BLaER1 treated with 17β-estradiol and CSF1 and Interleukin-3, amounts not matched to agents 10 nM and 100 nM (cell line): ENCODE measurements around the gene TBC1D8.

Experiments
- H3K27ac ChIP-seq, 11 experiments: shearing (Covaris generic); formaldehyde crosslinking; 2 replicates each; pipeline ENCODE4 v1.8.1; 2022
- H3K27me3 ChIP-seq, 11 experiments: shearing (Covaris generic); formaldehyde crosslinking; 2 replicates each; pipeline ENCODE4 v1.8.1; 2022
- H3K36me3 ChIP-seq, 11 experiments: shearing (Covaris generic); formaldehyde crosslinking; 2 replicates each; pipeline ENCODE4 v1.8.1; 2022
- H3K4me1 ChIP-seq, 10 experiments: shearing (Covaris generic); formaldehyde crosslinking; 2 replicates each; pipeline ENCODE4 v1.8.1; 2022
- H3K4me2 ChIP-seq, 11 experiments: shearing (Covaris generic); formaldehyde crosslinking; 2 replicates each; pipeline ENCODE4 v1.8.1; 2022
- H3K4me3 ChIP-seq, 10 experiments: shearing (Covaris generic); formaldehyde crosslinking; 2 replicates each; pipeline ENCODE4 v1.8.1; 2022
- H3K9ac ChIP-seq, 11 experiments: shearing (Covaris generic); formaldehyde crosslinking; 2 replicates each; pipeline ENCODE4 v1.8.1; 2022
- H3K9me3 ChIP-seq, 11 experiments: shearing (Covaris generic); formaldehyde crosslinking; replicated peaks in 1 of 11; 2 replicates each; pipeline ENCODE4 v1.8.1; 2022
- H4K20me1 ChIP-seq, 11 experiments: shearing (Covaris generic); formaldehyde crosslinking; 2 replicates each; pipeline ENCODE4 v1.8.1; 2022
- Cebpa-rat ChIP-seq, 11 experiments: shearing (Covaris generic); IDR thresholded peaks; 2 replicates each; pipeline ENCODE4 v1.8.1; 2022

The TBC1D8 gene

DNA sequence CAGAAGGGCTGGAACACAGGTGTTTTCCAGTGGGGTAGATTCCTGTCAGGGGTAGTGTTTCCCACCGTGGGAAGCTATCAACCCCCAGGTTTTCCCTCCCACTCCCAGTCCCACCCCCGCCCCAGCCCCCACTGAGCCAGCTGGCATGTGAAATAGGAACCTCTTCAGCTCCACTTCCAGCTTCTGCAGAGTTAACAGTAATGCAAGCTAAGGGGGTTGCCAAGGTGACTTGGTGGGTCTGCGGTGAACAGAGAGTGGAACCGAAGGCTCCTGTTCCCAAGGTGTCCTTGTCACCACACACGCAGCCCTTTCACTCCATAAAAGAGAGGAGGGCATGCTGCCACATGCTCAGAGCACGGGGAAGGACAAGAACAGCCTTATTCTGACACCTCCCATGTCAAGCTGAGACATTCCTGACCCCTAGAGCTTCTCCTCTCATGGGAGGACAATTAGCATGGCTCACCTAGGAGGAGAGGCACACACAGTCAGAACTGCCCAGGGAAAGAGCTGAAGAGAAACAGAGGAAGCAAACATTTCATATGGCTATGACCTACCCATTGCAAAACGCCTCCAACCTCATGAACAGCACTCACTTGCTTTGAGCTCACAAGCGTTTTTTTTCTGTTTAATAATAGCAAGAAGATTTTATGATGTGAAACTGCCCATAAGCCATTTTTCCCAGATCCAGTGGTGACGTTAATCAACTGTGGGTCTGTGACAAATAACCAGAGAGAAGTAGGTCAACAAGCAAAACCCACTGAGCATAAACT lies 39.8 kb upstream of the TBC1D8 start:
- Histone ChIP-seq H3K9me3 (peaks cover 22 to 33% (median 25%) of the 10 kb centered on the region in 11 experiments), H3K9ac (peak overlapping the region in 5 of 11 experiments; percentile 23 to 82 (median 63); a peak in 8 of 22 replicates), H3K36me3 (peaks cover 0 to 10% (median 0%) of the 10 kb centered on the region in 11 experiments; a peak in 2 of 22 replicates), H3K27me3 (no peaks in the 10 kb centered on the region), H3K27ac (peak overlapping the region in 5 of 11 experiments; percentile 36 to 89 (median 76); a peak in 9 of 22 replicates), H3K4me3 (peak overlapping the region in 2 of 10 experiments; percentile 10; a peak in 1 of 20 replicates), H3K4me1 (peaks cover 16 to 65% (median 18%) of the 10 kb centered on the region in 10 experiments), H4K20me1 (no peaks in the 10 kb centered on the region), H3K4me2 (peak overlapping the region; percentile 5 to 93 (median 51); a peak in 18 of 22 replicates)
- TF ChIP-seq Cebpa-rat (IDR thresholded peaks at IDR 0.05) = peak in 1 of 11 experiments; percentile 57; a peak in 1 of 22 replicates

GRCh38 chr2:101188683-101189405 lies 37.7 kb upstream of the TBC1D8 start:
- no peaks in the 10 kb centered on the region for H3K27me3 ChIP-seq
- no peaks in the 10 kb centered on the region for H4K20me1 ChIP-seq
- peaks cover 22 to 33% (median 25%) of the 10 kb centered on the region in 11 experiments for H3K9me3 ChIP-seq
- peaks cover 16 to 46% (median 18%) of the 10 kb centered on the region in 10 experiments for H3K4me1 ChIP-seq
- H3K4me2 ChIP-seq = peak overlapping the region in 1 of 11 experiments; percentile 93; a peak in 1 of 22 replicates
- no peak overlapping the region for H3K4me3 ChIP-seq
- no peak overlapping the region for H3K9ac ChIP-seq
- H3K27ac ChIP-seq = no peak overlapping the region
- H3K36me3 ChIP-seq = peaks cover 0 to 10% (median 0%) of the 10 kb centered on the region in 11 experiments; a peak in 2 of 22 replicates
- no peak for TF ChIP-seq Cebpa-rat (IDR thresholded peaks at IDR 0.05)

- H3K9ac ChIP-seq = no peak overlapping the region
- TF ChIP-seq Cebpa-rat (IDR thresholded peaks at IDR 0.05) = no peak
- peaks cover 0 to 10% (median 0%) of the 10 kb centered on the region in 11 experiments; a peak in 2 of 22 replicates for H3K36me3 ChIP-seq
- H3K27me3 ChIP-seq = no peaks in the 10 kb centered on the region
- no peaks in the 10 kb centered on the region for H4K20me1 ChIP-seq
- no peak overlapping the region for H3K4me3 ChIP-seq
- peaks cover 13 to 29% (median 14%) of the 10 kb centered on the region in 10 experiments for H3K4me1 ChIP-seq
- H3K4me2 ChIP-seq = no peak overlapping the region
- no peak overlapping the region for H3K27ac ChIP-seq
- peaks cover 22 to 33% (median 25%) of the 10 kb centered on the region in 11 experiments for H3K9me3 ChIP-seq
These were observed 35.9 kb upstream of the TBC1D8 start for GRCh38 chr2:101187131-101187530.

GRCh38 chr2:101185656-101186055 lies 34.5 kb upstream of the TBC1D8 start:
- Histone ChIP-seq H3K4me2 (no peak overlapping the region), H3K4me1 (peaks cover 0 to 28% (median 0%) of the 10 kb centered on the region in 10 experiments; a peak in 8 of 20 replicates), H3K4me3 (no peak overlapping the region), H3K27ac (no peak overlapping the region), H3K36me3 (peaks cover 0 to 10% (median 0%) of the 10 kb centered on the region in 11 experiments; a peak in 2 of 22 replicates), H3K27me3 (no peaks in the 10 kb centered on the region), H3K9me3 (peaks cover 22 to 33% (median 25%) of the 10 kb centered on the region in 11 experiments), H3K9ac (no peak overlapping the region), H4K20me1 (no peaks in the 10 kb centered on the region)
- TF ChIP-seq Cebpa-rat (IDR thresholded peaks at IDR 0.05) = no peak

- H3K4me1 ChIP-seq = peaks cover 0 to 27% (median 0%) of the 10 kb centered on the region in 10 experiments; a peak in 8 of 20 replicates
- H4K20me1 ChIP-seq = no peaks in the 10 kb centered on the region
- peaks cover 22 to 33% (median 25%) of the 10 kb centered on the region in 11 experiments for H3K9me3 ChIP-seq
- no peak overlapping the region for H3K4me3 ChIP-seq
- H3K9ac ChIP-seq = no peak overlapping the region
- H3K27ac ChIP-seq = no peak overlapping the region
- no peaks in the 10 kb centered on the region for H3K27me3 ChIP-seq
- TF ChIP-seq Cebpa-rat (IDR thresholded peaks at IDR 0.05) = no peak
- H3K4me2 ChIP-seq = no peak overlapping the region
- peaks cover 0 to 10% (median 0%) of the 10 kb centered on the region in 11 experiments; a peak in 2 of 22 replicates for H3K36me3 ChIP-seq
These were observed 33.9 kb upstream of the TBC1D8 start for GRCh38 chr2:101185085-101185484.

DNA sequence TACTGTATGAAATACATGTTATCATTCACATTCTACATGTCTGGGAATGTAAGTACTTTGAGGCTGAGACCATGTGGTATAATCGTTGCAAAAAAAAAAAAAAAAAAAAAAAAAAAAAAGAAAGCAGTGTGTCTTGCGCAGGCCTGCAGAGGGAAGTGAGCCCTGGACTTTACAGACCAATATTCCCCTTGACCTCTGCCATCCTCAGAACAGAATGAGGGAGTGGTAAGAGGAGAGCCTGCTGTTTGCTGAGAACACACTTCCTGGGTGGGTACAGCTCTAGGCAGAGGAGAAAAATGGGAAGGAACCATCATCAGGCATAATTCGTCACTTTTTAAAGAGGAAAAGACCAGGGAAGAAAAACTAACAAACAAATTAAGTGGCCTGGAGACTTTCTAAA lies 28.8 kb upstream of the TBC1D8 start:
- no peaks in the 10 kb centered on the region for H4K20me1 ChIP-seq
- H3K27me3 ChIP-seq = no peaks in the 10 kb centered on the region
- peak overlapping the region in 3 of 11 experiments; percentile 52 to 79 (median 71); a peak in 5 of 22 replicates for H3K27ac ChIP-seq
- H3K4me1 ChIP-seq = peaks cover 0 to 68% (median 0%) of the 10 kb centered on the region in 10 experiments; a peak in 8 of 20 replicates
- H3K36me3 ChIP-seq = no peaks in the 10 kb centered on the region
- H3K4me2 ChIP-seq = peak overlapping the region in 3 of 11 experiments; percentile 66 to 87 (median 71); a peak in 6 of 22 replicates
- TF ChIP-seq Cebpa-rat (IDR thresholded peaks at IDR 0.05) = no peak
- peaks cover 0 to 8% (median 2%) of the 10 kb centered on the region in 11 experiments; a peak in 9 of 22 replicates for H3K9me3 ChIP-seq
- H3K9ac ChIP-seq = no peak overlapping the region
- no peak overlapping the region for H3K4me3 ChIP-seq

DNA sequence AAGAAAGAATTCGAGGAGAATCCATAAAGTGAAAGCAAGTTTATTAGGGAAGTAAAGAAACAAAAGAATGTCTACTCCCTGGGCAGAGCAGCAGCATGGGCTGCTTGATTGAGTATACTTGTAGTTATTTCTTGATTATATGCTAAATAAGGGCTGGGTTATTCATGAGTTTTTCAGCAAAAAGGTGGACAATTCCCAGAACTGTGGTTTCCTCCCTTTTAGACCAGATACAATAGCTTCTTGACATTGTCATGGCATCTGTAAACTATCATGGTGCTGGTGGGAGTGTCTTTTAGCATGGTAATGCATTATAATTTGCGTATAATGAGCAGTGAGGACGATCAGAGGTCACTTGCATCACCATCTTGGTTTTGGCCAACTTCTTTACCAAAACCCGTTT lies 25.6 kb upstream of the TBC1D8 start:
- no peak overlapping the region for H3K4me3 ChIP-seq
- H3K4me1 ChIP-seq = peaks cover 0 to 97% (median 2%) of the 10 kb centered on the region in 10 experiments; a peak in 9 of 20 replicates
- H3K27ac ChIP-seq = no peak overlapping the region
- no peaks in the 10 kb centered on the region for H4K20me1 ChIP-seq
- no peaks in the 10 kb centered on the region; a peak in 1 of 22 replicates for H3K36me3 ChIP-seq
- peak overlapping the region in 3 of 11 experiments; percentile 2 to 87 (median 79); a peak in 5 of 22 replicates for H3K4me2 ChIP-seq
- peaks cover 0 to 40% (median 32%) of the 10 kb centered on the region in 11 experiments; a peak in 19 of 22 replicates for H3K9me3 ChIP-seq
- H3K27me3 ChIP-seq = no peaks in the 10 kb centered on the region
- H3K9ac ChIP-seq = no peak overlapping the region
- no peak for TF ChIP-seq Cebpa-rat (IDR thresholded peaks at IDR 0.05)

GRCh38 chr2:101175991-101176390 lies 24.8 kb upstream of the TBC1D8 start:
- Histone ChIP-seq H3K27ac (peak overlapping the region in 1 of 11 experiments; percentile 66; a peak in 1 of 22 replicates), H3K9me3 (peaks cover 0 to 45% (median 35%) of the 10 kb centered on the region in 11 experiments; a peak in 20 of 22 replicates), H3K36me3 (no peaks in the 10 kb centered on the region; a peak in 1 of 22 replicates), H3K9ac (no peak overlapping the region), H3K4me3 (no peak overlapping the region), H4K20me1 (no peaks in the 10 kb centered on the region), H3K4me2 (peak overlapping the region in 2 of 11 experiments; percentile 79 to 91; a peak in 5 of 22 replicates), H3K27me3 (no peaks in the 10 kb centered on the region), H3K4me1 (peaks cover 0 to 93% (median 2%) of the 10 kb centered on the region in 10 experiments; a peak in 9 of 20 replicates)
- TF ChIP-seq Cebpa-rat (IDR thresholded peaks at IDR 0.05) = no peak
